Mesenchymal stem cell (in vitro differentiated cells and primary cell): ENCODE results near the gene CATSPERZ.
"Not testable (repeated sequence)": the region's sequence is repeated elsewhere in the genome, so short reads cannot be mapped to it uniquely, and the experiment has no call there.

Experiments
- DNase-seq: peaks from one replicate; pipeline ENCODE4 v3.0.0-alpha.2; 2013
- H2AFZ ChIP-seq: one replicate; pipeline ENCODE4 v1.6.1; 2013; ENCODE audit warnings: low read depth, mild to moderate bottlenecking, control low read depth, inconsistent platforms, low read length, moderate library complexity
- H2AK5ac ChIP-seq: 2 replicates; pipeline ENCODE4 v1.6.1; 2013; ENCODE audit warnings: low read length, moderate library complexity, mild to moderate bottlenecking, inconsistent platforms; ENCODE audit not compliant: severe bottlenecking
- H2BK120ac ChIP-seq: one replicate; pipeline ENCODE4 v1.6.1; 2013; ENCODE audit warnings: low read depth, mild to moderate bottlenecking, inconsistent platforms, low read length, moderate library complexity
- H2BK12ac ChIP-seq, 2 experiments: one replicate each; pipeline ENCODE4 v1.6.1; 2013; ENCODE audit warnings: inconsistent platforms in 2 of 2, low read length in 2 of 2, mild to moderate bottlenecking in 2 of 2, moderate library complexity in 2 of 2, control low read depth in 1 of 2
- H2BK15ac ChIP-seq: one replicate; pipeline ENCODE4 v1.6.1; 2013; ENCODE audit warnings: mild to moderate bottlenecking, low read depth, inconsistent platforms; ENCODE audit not compliant: poor library complexity, severe bottlenecking
- H2BK5ac ChIP-seq: 2 replicates; pipeline ENCODE4 v1.6.1; 2013; ENCODE audit warnings: low read depth, mild to moderate bottlenecking, low read length, control low read depth, inconsistent platforms; ENCODE audit not compliant: poor library complexity, severe bottlenecking
- H3K14ac ChIP-seq, 2 experiments: one replicate each; pipeline ENCODE4 v1.6.1; 2013; ENCODE audit warnings: inconsistent platforms in 2 of 2, low read length in 2 of 2, control low read depth in 1 of 2, mild to moderate bottlenecking in 1 of 2, moderate library complexity in 1 of 2
- H3K18ac ChIP-seq, 2 experiments: one replicate each; pipeline ENCODE4 v1.6.1; 2013; ENCODE audit warnings: inconsistent platforms in 2 of 2, low read length in 2 of 2, control low read depth in 1 of 2, low read depth in 1 of 2, mild to moderate bottlenecking in 1 of 2
- H3K23ac ChIP-seq, 2 experiments: one replicate each; pipeline ENCODE4 v1.6.1; 2013; ENCODE audit warnings: inconsistent platforms in 2 of 2, low read length in 2 of 2, mild to moderate bottlenecking in 2 of 2, moderate library complexity in 2 of 2, control low read depth in 1 of 2
- H3K27ac ChIP-seq: 2 replicates; pipeline ENCODE4 v1.5.1; 2013; ENCODE audit warnings: mild to moderate bottlenecking, moderate library complexity, low read length, control low read depth, inconsistent platforms; ENCODE audit not compliant: poor library complexity, severe bottlenecking
- H3K27me3 ChIP-seq, 2 experiments: 2 replicates each; pipeline versions ENCODE4 v1.6.1 to v1.7.0; 2013; ENCODE audit warnings: low read length in 2 of 2, mild to moderate bottlenecking in 2 of 2, moderate library complexity in 2 of 2, control low read depth in 1 of 2, inconsistent platforms in 1 of 2; ENCODE audit not compliant: control insufficient read depth in 1 of 2, insufficient read depth in 1 of 2
- H3K36me3 ChIP-seq, 2 experiments: 2 replicates each; pipeline versions ENCODE4 v1.6.1 to v1.7.0; 2013; ENCODE audit warnings: low read length in 2 of 2, control low read depth in 1 of 2, inconsistent platforms in 1 of 2, low read depth in 1 of 2, mild to moderate bottlenecking in 1 of 2; ENCODE audit not compliant: insufficient read depth in 2 of 2, control insufficient read depth in 1 of 2
- H3K4ac ChIP-seq, 2 experiments: one replicate each; pipeline ENCODE4 v1.6.1; 2013; ENCODE audit warnings: inconsistent platforms in 2 of 2, low read length in 2 of 2, mild to moderate bottlenecking in 2 of 2, moderate library complexity in 2 of 2, control low read depth in 1 of 2, low read depth in 1 of 2
- H3K4me1 ChIP-seq: 2 replicates; pipeline ENCODE4 v1.6.1; 2013; ENCODE audit warnings: low read depth, low read length, control low read depth; ENCODE audit not compliant: control insufficient read depth, insufficient read depth
- H3K4me2 ChIP-seq: 2 replicates; pipeline ENCODE4 v1.6.1; 2013; ENCODE audit warnings: low read length, mild to moderate bottlenecking, inconsistent platforms; ENCODE audit not compliant: poor library complexity, severe bottlenecking
- H3K4me3 ChIP-seq, 2 experiments: 2 replicates each; pipeline versions ENCODE4 v1.5.1 to v1.7.0; 2013; ENCODE audit warnings: low read length in 2 of 2, mild to moderate bottlenecking in 2 of 2, control low read depth in 1 of 2, low read depth in 1 of 2; ENCODE audit not compliant: insufficient read depth in 1 of 2
- H3K79me1 ChIP-seq: replicated peaks from 2 replicates; pipeline ENCODE4 v1.6.1; 2013; ENCODE audit warnings: mild to moderate bottlenecking, control low read depth, low read length, inconsistent platforms; ENCODE audit not compliant: poor library complexity, severe bottlenecking
- H3K9ac ChIP-seq: 2 replicates; pipeline ENCODE4 v1.7.0; 2013; ENCODE audit warnings: mild to moderate bottlenecking, low read length, moderate library complexity
- H3K9me3 ChIP-seq: 2 replicates; pipeline ENCODE4 v1.7.0; 2013; ENCODE audit warnings: mild to moderate bottlenecking, low read length; ENCODE audit not compliant: control insufficient read depth
- H4K8ac ChIP-seq: one replicate; pipeline ENCODE4 v1.6.1; 2013; ENCODE audit warnings: inconsistent platforms, mild to moderate bottlenecking, low read length, moderate library complexity
- H4K91ac ChIP-seq: one replicate; pipeline ENCODE4 v1.6.1; 2013; ENCODE audit warnings: mild to moderate bottlenecking, low read length, inconsistent platforms
- WGBS: methylation state at CpG from one replicate; pipeline ENCODE4 v1.1.7; 2013; ENCODE audit warnings: mixed read lengths; 5-methylcytosine and 5-hydroxymethylcytosine counted together

The CATSPERZ gene

GRCh38 chr11:64306563-64306875 is 6.4 kb downstream of the CATSPERZ start:
- Histone ChIP-seq H2AK5ac (peak overlapping the region; percentile 31), H3K4me3 (peak overlapping the region; percentile 80 to 83), H3K9me3 (no peaks in the 10 kb centered on the region), H3K9ac (peak overlapping the region; percentile 85), H3K27me3 (no peaks in the 10 kb centered on the region), H3K27ac (no peak overlapping the region), H3K4me1 (peaks cover 18% of the 10 kb centered on the region), H2BK120ac (no peak overlapping the region), H3K18ac (peak overlapping the region; percentile 14 to 81), H3K4me2 (peak overlapping the region; percentile 99), H2BK15ac (peak overlapping the region; percentile 54), H3K4ac (peak overlapping the region in 1 of 2 experiments; percentile 54), H2BK5ac (no peak overlapping the region), H3K79me1 (peaks cover 19% of the 10 kb centered on the region), H3K14ac (peak overlapping the region in 1 of 2 experiments; percentile 96), H3K23ac (peak overlapping the region in 1 of 2 experiments; percentile 31), H4K8ac (peak overlapping the region; percentile 93), H2BK12ac (peak overlapping the region in 1 of 2 experiments; percentile 54), H4K91ac (peak overlapping the region; percentile 87), H2AFZ (no peak overlapping the region), H3K36me3 (no peaks in the 10 kb centered on the region)
- 34% methylated on average over 9 of the region's 9 CpGs for WGBS
- no peak for DNase-seq

GRCh38 chr11:64306876-64307622 is 6.9 kb downstream of the CATSPERZ start:
- no peaks in the 10 kb centered on the region for H3K27me3 ChIP-seq
- H3K9ac ChIP-seq: peak overlapping the region; percentile 85
- H2BK5ac ChIP-seq: no peak overlapping the region
- H3K4ac ChIP-seq: no peak overlapping the region
- peak overlapping the region; percentile 66 for H4K8ac ChIP-seq
- no peak overlapping the region for H3K27ac ChIP-seq
- DNase-seq: no peak
- peak overlapping the region; percentile 99 for H3K4me2 ChIP-seq
- H2AK5ac ChIP-seq: peak overlapping the region; percentile 31
- H2BK12ac ChIP-seq: no peak overlapping the region
- peaks cover 18% of the 10 kb centered on the region for H3K4me1 ChIP-seq
- no peak overlapping the region for H2AFZ ChIP-seq
- H2BK15ac ChIP-seq: peak overlapping the region; percentile 54
- H3K18ac ChIP-seq: no peak overlapping the region
- H3K36me3 ChIP-seq: no peaks in the 10 kb centered on the region
- H3K14ac ChIP-seq: no peak overlapping the region
- no peak overlapping the region for H2BK120ac ChIP-seq
- WGBS: 87% methylated on average over 15 of the region's 15 CpGs
- H3K23ac ChIP-seq: no peak overlapping the region
- H3K79me1 ChIP-seq: peaks cover 19% of the 10 kb centered on the region
- peak overlapping the region in 1 of 2 experiments; percentile 80 for H3K4me3 ChIP-seq
- H4K91ac ChIP-seq: no peak overlapping the region
- H3K9me3 ChIP-seq: no peaks in the 10 kb centered on the region

- not testable (repeated sequence) for H4K8ac ChIP-seq, H3K18ac ChIP-seq, H2BK120ac ChIP-seq, H2AK5ac ChIP-seq, H3K23ac ChIP-seq, H3K4me3 ChIP-seq, H4K91ac ChIP-seq, H2BK5ac ChIP-seq, H3K14ac ChIP-seq, H2BK15ac ChIP-seq, H2BK12ac ChIP-seq, DNase-seq, H3K27me3 ChIP-seq, H3K27ac ChIP-seq, H3K36me3 ChIP-seq, H3K9me3 ChIP-seq, H2AFZ ChIP-seq, H3K4me2 ChIP-seq, H3K4ac ChIP-seq
- Histone ChIP-seq H3K9ac (peak overlapping the region; percentile 24), H3K4me1 (peaks cover 18% of the 10 kb centered on the region), H3K79me1 (peaks cover 25% of the 10 kb centered on the region)
- 94% methylated on average over 5 of the region's 5 CpGs for WGBS
Measured at GRCh38 chr11:64307795-64308194, 7.6 kb downstream of the CATSPERZ start.

GRCh38 chr11:64312947-64313346 is 12.8 kb downstream of the CATSPERZ start:
- H2AK5ac ChIP-seq: no peak overlapping the region
- H3K4ac ChIP-seq: no peak overlapping the region
- H3K36me3 ChIP-seq: peaks cover 19 to 37% of the 10 kb centered on the region in 2 experiments
- no peaks in the 10 kb centered on the region for H3K27me3 ChIP-seq
- H3K14ac ChIP-seq: no peak overlapping the region
- no peaks in the 10 kb centered on the region for H3K9me3 ChIP-seq
- H4K8ac ChIP-seq: no peak overlapping the region
- peak overlapping the region; percentile 82 for H3K9ac ChIP-seq
- H2AFZ ChIP-seq: no peak overlapping the region
- no peak overlapping the region for H3K27ac ChIP-seq
- H2BK15ac ChIP-seq: no peak overlapping the region
- peaks cover 5% of the 10 kb centered on the region for H3K4me1 ChIP-seq
- no peak overlapping the region for H2BK5ac ChIP-seq
- H2BK120ac ChIP-seq: no peak overlapping the region
- H3K4me3 ChIP-seq: peak overlapping the region in 1 of 2 experiments; percentile 76
- no peak overlapping the region for H3K4me2 ChIP-seq
- WGBS: 95% methylated on average over 10 of the region's 10 CpGs
- no peak overlapping the region for H3K23ac ChIP-seq
- no peak overlapping the region for H4K91ac ChIP-seq
- DNase-seq: no peak
- H2BK12ac ChIP-seq: no peak overlapping the region
- H3K79me1 ChIP-seq: peaks cover 27% of the 10 kb centered on the region
- H3K18ac ChIP-seq: no peak overlapping the region
